Measurements from ENCODE around the gene CALHM4. TPM values are rescaled to one million over a fixed set of nuclear protein-coding genes. Genes with fewer than 3 reads are reported as not detected.
"Not testable (repeated sequence)": the region's sequence is repeated elsewhere in the genome, so short reads cannot be mapped to it uniquely, and the experiment has no call there.

Gene CALHM4
- total RNA-seq, 1 experiment from 2014 or later: not detected

GRCh38 chr6:116578335-116578734 lies 24.8 kb downstream of the CALHM4 start:
- no peaks in the 10 kb centered on the region for H3K4me1 ChIP-seq
- no peak overlapping the region for H3K27ac ChIP-seq
- no peaks in the 10 kb centered on the region for H3K9me3 ChIP-seq (replicated peaks)
- peaks cover 36% of the 10 kb centered on the region for H3K36me3 ChIP-seq
- H3K27me3 ChIP-seq: no peaks in the 10 kb centered on the region
- H3K4me3 ChIP-seq: no peak overlapping the region
- no peak for DNase-seq

- Histone ChIP-seq H3K27ac (no peak overlapping the region), H3K27me3 (no peaks in the 10 kb centered on the region), H3K9me3 (replicated peaks) (no peaks in the 10 kb centered on the region), H3K36me3 (peaks cover 41% of the 10 kb centered on the region), H3K4me3 (no peak overlapping the region), H3K4me1 (no peaks in the 10 kb centered on the region)
- DNase-seq: no peak
Observed at GRCh38 chr6:116579143-116579542, 25.6 kb downstream of the CALHM4 start.

DNA sequence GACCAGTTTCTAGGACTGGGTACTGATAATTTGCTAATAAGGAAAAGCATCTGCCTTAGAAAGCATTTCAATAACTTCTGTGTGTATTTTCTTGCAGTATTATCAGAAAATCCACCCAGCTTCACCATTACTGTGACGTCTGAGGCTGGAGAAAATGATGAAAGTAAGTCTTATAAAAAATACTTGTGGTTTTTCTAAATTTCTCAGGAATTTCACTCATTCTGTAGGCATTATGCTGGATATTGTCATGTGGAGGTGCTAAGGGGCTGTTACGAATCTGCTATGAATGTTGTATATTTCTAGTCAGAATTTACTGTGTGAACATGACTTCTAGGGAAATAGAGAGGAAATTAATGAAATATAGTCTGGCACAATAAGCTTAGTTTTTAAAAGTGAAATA lies 26.6 kb downstream of the CALHM4 start:
- no peaks in the 10 kb centered on the region for H3K27me3 ChIP-seq
- no peaks in the 10 kb centered on the region for H3K9me3 ChIP-seq (replicated peaks)
- peaks cover 51% of the 10 kb centered on the region for H3K36me3 ChIP-seq
- no peak overlapping the region for H3K4me3 ChIP-seq
- no peak overlapping the region for H3K27ac ChIP-seq
- no peaks in the 10 kb centered on the region for H3K4me1 ChIP-seq
- no peak for DNase-seq

GRCh38 chr6:116586276-116586675 lies 32.7 kb downstream of the CALHM4 start:
- no peak for DNase-seq
- H3K27me3 ChIP-seq: no peaks in the 10 kb centered on the region
- no peak overlapping the region for H3K4me3 ChIP-seq
- H3K27ac ChIP-seq: no peak overlapping the region
- H3K36me3 ChIP-seq: peaks cover 73% of the 10 kb centered on the region
- no peaks in the 10 kb centered on the region for H3K4me1 ChIP-seq
- no peaks in the 10 kb centered on the region for H3K9me3 ChIP-seq (replicated peaks)

DNA sequence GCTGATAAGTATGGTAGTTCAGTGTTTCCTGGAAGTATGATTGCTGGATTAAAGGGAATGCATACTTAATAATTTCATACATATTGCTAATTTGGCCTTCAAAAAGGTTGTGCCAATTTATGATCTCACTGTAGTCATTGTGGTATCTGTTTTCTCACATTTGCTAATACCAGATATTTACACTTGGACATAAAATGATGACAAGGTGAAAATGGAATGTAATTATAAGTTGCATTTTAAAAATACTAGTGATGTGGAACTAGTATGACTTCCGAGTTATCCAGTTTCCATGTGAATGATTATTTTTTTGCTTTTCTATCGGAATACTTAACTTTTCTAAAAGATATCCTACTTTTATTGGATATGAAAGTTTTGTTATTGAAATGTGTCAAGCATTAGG lies 33.2 kb downstream of the CALHM4 start:
- Histone ChIP-seq H3K27ac (no peak overlapping the region), H3K4me1 (no peaks in the 10 kb centered on the region), H3K36me3 (peaks cover 74% of the 10 kb centered on the region), H3K9me3 (replicated peaks) (no peaks in the 10 kb centered on the region), H3K27me3 (no peaks in the 10 kb centered on the region), H3K4me3 (no peak overlapping the region)
- no peak for DNase-seq

GRCh38 chr6:116595247-116595646 lies 41.7 kb downstream of the CALHM4 start:
- H3K27ac ChIP-seq: no peak overlapping the region
- DNase-seq: no peak
- no peaks in the 10 kb centered on the region for H3K4me1 ChIP-seq
- H3K9me3 ChIP-seq (replicated peaks): no peaks in the 10 kb centered on the region
- H3K4me3 ChIP-seq: no peak overlapping the region
- H3K36me3 ChIP-seq: peaks cover 34% of the 10 kb centered on the region
- H3K27me3 ChIP-seq: no peaks in the 10 kb centered on the region

DNA sequence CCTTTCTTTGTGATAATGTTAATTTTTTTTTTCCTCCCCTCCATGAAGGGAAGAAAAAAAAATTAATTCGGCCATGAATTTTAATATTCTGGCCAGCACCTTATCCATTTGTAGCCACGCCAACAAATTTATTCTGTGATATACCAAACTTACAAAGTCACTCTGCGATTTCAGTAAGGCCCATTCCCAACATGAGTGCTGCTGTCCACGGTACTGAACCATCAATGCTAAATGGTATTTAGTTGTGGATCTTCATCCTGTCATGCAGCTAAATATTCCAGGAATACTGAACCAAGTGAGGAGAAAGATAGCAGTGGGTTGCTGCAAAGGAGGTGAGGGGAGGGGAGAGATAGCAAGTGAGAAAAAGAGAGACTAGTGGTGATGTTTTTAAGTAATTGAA lies 43.3 kb downstream of the CALHM4 start:
- DNase-seq: peak; percentile 19 to 53
- Histone ChIP-seq H3K36me3 (peaks cover 18% of the 10 kb centered on the region), H3K27me3 (no peaks in the 10 kb centered on the region)

GRCh38 chr6:116603916-116604315 lies 50.4 kb downstream of the CALHM4 start:
- DNase-seq; H3K9me3 ChIP-seq (replicated peaks); H3K36me3 ChIP-seq; H3K27me3 ChIP-seq; H3K4me1 ChIP-seq; H3K4me3 ChIP-seq; H3K27ac ChIP-seq: not testable (repeated sequence)

More for the DNA sequence above, 43.3 kb downstream of the CALHM4 start:
- Histone ChIP-seq H3K4me3 (no peak overlapping the region), H3K27ac (no peak overlapping the region), H3K4me1 (no peaks in the 10 kb centered on the region), H3K9me3 (replicated peaks) (no peaks in the 10 kb centered on the region)

DNA sequence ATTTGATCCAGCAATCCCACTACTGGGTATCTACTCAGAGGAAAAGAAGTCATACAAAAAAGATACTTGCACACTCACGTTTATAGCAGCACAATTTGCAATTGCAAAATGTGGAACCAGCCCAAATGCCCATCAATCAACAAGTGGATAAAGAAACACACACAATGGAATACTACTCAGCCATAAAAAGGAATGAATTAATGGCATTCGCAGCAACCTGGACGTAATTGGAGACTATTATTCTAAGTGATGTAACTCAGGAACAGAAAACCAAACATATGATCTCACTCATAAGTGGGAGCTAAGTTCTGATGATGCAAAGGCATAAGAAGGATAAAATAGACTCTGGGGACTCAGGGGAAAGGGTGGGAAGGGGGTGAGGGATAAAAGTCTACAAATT lies 51.3 kb downstream of the CALHM4 start:
- H3K4me3 ChIP-seq; DNase-seq; H3K36me3 ChIP-seq; H3K27me3 ChIP-seq; H3K9me3 ChIP-seq (replicated peaks); H3K4me1 ChIP-seq; H3K27ac ChIP-seq: not testable (repeated sequence)

GRCh38 chr6:116605935-116606334 lies 52.4 kb downstream of the CALHM4 start:
- no peaks in the 10 kb centered on the region for H3K9me3 ChIP-seq (replicated peaks)
- DNase-seq: no peak

More at GRCh38 chr6:116605935-116606334, 52.4 kb downstream of the CALHM4 start:
- Histone ChIP-seq H3K27ac (no peak overlapping the region), H3K4me3 (no peak overlapping the region), H3K27me3 (no peaks in the 10 kb centered on the region), H3K4me1 (no peaks in the 10 kb centered on the region), H3K36me3 (no peaks in the 10 kb centered on the region)

Other genes starting within 250 kb of the CALHM4 start
- 43.7 and 51.0 TPM in 2 replicates for gene DSE, start 182.8 kb upstream of the CALHM4 start, total RNA-seq (2014; rRNA removed; shearing (Covaris generic))
- gene CALHM6, start 92.4 kb upstream of the CALHM4 start, total RNA-seq (2014; rRNA removed; shearing (Covaris generic)): 0.30 TPM in 1 of 2 replicates, not detected in the other
- gene CALHM5, start 42.1 kb upstream of the CALHM4 start, total RNA-seq (2014; rRNA removed; shearing (Covaris generic)): 2.4 and 2.6 TPM in 2 replicates
- gene TRAPPC3L, start 8.1 kb upstream of the CALHM4 start, total RNA-seq (2014; rRNA removed; shearing (Covaris generic)): not detected in 2 replicates
- 54.9 and 57.0 TPM in 2 replicates for gene RWDD1, start 17.8 kb downstream of the CALHM4 start, total RNA-seq (2014; rRNA removed; shearing (Covaris generic))
- 1.6 and 2.1 TPM in 2 replicates for gene RSPH4A, start 62.7 kb downstream of the CALHM4 start, total RNA-seq (2014; rRNA removed; shearing (Covaris generic))
- 24.0 and 26.0 TPM in 2 replicates for gene ZUP1, start 115.0 kb downstream of the CALHM4 start, total RNA-seq (2014; rRNA removed; shearing (Covaris generic))
- gene KPNA5, start 127.5 kb downstream of the CALHM4 start, total RNA-seq (2014; rRNA removed; shearing (Covaris generic)): 11.6 and 11.9 TPM in 2 replicates
- gene FAM162B, start 212.0 kb downstream of the CALHM4 start, total RNA-seq (2014; rRNA removed; shearing (Covaris generic)): not detected in 2 replicates

Data from SJCRH30 (cell line).